Activated CD4-positive, alpha-beta T cell treated with anti-CD3 and anti-CD28 coated beads for 48 hours (primary cell): Measurements from ENCODE around the gene SERHL2.
"Not testable (repeated sequence)": the region's sequence is repeated elsewhere in the genome, so short reads cannot be mapped to it uniquely, and the experiment has no call there.

Source experiments
- DNase-seq: peaks from one replicate; pipeline ENCODE4 v3.0.0-alpha.2; 2020

SERHL2 gene

DNA sequence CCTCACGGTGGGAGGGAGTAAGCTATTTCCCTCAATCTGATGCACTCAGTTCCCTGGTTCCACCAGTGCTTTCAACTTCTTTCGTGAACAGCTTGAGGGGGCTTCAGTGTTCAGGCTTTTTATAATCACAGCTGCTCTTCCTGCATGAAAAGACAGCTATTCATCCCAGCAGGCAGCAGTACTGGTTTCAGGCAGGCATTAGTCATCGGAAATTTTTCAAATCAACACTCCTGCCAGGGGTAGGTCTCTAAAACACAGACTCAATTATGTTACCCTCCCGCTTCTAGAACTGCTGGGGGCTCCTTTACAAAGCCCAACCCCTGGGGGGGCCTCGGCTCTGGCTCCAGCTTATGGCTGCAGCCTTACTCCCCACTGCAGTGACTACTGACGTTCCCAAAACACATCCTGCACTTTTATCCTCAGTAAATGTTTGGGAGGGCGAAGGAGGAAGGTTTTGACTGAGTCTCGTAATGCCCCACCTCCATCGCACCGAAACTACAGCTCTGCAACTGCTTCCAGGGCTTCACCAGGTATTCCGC lies 55.1 kb downstream of the SERHL2 start:
- peak; percentile 27 for DNase-seq

DNA sequence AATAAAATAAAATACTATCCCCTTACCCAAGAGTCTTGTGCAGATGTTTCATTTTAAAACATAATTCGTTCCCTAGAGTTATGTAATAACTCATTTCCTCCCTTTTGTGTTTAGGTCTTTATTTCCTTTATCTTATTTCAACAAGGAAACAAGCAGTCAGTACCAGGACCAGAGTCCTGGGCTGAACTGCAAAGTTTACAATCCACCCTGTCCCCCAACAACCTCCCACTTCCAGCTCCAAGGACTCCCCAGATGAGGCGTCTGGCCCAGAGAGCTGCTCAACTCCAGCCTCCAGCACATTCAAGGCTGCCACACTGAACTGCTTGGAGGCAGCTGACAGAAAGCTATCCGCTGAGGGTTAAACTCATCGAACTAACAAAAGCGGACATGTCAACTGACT lies 56.4 kb downstream of the SERHL2 start:
- DNase-seq: no peak

DNA sequence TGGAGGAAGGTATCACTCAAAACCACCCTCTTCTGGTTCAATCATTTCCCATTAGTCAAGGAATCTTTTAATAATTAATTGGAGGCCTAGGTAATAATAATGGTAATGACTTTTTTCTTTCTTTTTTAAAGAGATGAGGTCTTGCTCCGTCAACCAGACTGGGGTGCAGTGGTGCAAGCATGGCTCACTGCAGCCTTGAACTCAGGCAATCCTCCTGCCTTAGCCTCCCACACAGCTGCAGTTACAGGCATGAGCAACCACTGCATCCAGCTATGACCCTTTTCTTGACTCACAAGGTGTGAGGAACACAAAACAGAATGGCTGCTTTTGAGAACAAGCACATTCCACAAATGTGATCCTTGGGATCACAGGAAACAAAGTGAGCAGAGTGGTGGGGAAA lies 57.3 kb downstream of the SERHL2 start:
- DNase-seq: peak; percentile 31

DNA sequence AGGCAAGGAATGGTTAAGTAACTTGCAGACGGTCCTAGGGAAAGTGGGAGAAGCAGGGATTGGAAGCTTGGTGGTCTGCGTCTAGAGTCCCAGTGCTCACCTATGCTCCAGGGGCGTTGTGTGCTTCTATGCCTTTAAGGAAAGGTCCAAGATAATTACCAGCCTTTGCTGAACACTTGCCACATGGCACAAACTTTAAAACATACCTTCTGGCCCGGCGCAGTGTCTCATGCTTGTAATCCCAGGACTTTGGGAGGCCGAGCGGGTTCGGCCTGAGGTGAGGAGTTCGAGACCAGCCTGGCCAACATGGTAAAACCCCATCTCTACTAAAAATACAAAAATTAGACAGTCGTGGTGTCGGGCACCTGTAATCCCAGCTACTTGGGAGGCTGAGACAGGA lies 58.6 kb downstream of the SERHL2 start:
- no peak for DNase-seq

DNA sequence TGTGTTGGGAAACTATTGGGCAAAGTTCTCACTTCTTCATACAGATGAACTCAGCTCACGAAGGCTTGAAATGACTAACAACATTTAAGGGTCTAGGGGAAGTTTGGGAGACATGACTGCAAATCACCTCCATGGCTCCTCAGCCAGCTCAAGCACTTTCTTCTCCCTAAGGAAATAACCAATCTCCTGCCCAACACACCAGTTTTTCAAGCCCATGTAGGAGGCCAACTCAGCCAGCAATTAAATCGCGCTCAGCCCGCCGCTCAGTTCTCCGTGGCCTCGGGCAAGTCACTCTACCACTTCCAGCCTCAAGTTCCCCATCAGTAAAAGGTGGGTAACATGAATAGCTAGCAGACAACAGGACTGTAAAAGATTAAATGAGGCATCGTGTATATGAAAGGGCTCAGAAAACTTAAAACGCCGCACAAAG lies 60.1 kb downstream of the SERHL2 start:
- peak; percentile 28 for DNase-seq

DNA sequence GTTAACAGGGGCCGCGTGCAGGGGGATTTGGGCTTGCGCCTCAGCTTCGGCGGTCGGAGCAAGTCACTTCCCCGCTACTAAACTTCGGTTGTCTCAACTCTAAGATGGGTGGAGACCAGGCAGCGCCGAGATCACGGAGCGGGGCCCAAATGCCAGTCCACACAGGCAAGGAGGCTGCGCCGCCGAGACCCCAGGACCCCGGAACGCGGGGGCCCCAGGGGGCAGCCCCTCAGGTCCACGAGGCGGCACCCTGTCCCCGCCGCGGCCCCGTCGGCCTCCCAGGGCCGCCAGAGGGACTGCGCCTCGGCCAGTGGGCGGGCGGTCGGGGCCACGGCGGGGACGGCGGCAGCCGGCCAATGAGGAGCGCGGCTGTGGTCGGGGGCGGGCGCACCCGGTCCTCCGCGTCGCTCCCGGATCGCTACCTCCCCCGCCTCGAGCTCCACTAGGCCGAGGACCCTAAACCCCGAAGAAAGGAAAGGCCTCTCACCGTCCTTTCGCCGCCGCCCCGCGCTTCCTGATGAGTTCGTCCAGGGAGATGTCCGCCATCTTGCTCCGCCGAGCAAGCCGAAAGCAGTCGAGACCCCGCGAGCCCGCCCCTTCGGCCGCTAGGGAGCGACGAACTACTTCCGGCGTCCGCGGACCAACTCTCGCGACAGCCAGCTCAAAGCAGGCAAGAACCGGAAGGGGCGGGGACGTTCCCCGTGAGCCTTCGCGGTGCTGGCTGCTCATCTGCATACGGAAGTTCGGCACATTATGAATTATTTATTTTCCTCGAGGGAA lies 60.7 kb downstream of the SERHL2 start, which contains the start of gene POLDIP3:
Gene POLDIP3 (minus strand): TSS at position 572 of the 780 bp plus-strand sequence. CDS start 26 bp downstream, at position 546.
- DNase-seq: peak; percentile 99

DNA sequence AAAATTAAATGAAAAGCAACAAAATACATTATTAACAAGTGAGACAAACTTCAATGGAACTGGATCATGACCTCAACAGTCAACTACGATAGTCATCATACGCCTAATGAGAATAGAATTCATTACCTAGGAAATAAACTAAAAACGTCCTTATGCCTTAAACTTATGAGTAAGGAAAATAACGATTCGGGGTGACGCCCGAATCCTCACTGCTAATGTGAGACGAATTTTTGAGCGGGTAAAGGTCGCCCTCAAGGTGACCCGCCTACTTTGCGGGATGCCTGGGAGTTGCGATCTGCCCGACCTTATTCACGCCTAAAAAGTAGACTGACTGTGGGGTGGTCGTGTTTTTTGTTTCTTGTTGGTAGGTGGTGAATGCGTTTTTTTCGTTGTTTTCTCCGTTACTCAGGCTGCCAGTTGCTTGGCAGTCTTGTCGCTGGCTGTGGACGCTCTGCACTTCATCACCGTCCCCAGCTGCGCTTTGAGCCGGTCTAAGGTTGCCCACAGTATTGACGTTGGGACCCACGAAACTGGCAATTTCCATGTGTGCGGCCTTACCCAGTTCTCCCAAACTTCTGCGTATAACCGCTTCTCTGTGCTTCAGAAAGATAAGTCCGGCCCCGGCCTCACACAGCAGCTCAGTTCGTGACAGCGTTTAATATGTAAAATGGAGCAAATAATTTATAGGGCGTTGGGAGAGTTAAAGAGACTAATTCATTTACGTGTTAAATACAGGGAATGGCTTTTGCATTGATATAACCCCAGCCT lies 61.5 kb downstream of the SERHL2 start:
- peak; percentile 94 for DNase-seq

DNA sequence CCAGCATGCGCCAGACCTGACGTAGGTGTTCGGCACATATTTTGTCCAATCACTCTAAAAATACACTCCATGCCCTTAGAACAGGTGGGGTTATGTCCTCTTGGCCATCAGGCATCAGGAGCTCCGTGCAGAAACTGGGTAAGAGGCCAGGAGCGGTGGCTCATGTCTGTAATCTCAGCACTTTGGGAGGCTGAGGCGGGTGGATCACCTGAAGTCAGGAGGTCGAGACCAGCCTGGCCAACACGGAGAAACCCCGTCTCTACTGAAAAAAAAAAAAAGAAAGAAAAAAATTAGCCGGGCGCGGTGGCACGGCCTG lies 62.1 kb downstream of the SERHL2 start:
- not testable (repeated sequence) for DNase-seq

DNA sequence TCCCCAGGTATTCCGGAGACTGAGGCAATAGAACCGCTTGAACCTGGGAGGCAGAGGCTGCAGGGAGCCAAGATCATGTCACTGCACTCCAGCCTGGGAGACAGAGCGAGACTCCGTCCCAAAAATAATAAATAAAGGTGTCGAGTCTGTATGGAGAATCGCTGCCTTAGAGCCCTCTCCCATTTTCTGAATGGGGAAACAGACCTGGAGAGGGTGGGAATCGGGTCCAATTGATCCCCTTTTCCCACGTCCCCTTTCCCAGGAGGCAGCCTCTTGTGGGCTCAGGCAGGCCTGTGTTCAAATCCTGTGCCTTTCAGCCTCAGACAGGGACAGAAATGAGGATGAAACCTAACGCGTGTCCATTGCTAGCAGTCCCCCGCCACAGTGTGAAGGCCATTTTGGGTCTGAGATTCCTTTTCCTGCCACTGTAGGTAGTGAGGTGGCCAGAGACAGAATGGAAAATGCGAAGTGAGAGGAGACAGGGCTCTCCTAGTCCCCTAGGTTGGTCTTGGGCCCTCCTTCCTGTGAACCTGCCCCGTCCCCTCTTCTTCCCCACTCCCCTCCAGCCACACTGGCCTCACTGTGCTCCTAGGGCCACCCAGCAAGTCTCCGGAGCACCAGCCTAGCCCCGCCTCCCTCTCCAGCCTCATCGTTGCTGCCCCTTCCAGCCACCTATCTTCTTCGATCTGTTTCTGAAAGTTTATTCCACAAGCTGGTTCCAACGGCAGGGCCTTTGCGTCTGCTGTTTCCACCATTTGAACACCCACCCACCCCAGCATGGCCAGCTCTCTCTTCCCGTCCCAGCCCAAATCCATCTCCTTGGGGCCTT lies 63.6 kb downstream of the SERHL2 start:
- DNase-seq: no peak

DNA sequence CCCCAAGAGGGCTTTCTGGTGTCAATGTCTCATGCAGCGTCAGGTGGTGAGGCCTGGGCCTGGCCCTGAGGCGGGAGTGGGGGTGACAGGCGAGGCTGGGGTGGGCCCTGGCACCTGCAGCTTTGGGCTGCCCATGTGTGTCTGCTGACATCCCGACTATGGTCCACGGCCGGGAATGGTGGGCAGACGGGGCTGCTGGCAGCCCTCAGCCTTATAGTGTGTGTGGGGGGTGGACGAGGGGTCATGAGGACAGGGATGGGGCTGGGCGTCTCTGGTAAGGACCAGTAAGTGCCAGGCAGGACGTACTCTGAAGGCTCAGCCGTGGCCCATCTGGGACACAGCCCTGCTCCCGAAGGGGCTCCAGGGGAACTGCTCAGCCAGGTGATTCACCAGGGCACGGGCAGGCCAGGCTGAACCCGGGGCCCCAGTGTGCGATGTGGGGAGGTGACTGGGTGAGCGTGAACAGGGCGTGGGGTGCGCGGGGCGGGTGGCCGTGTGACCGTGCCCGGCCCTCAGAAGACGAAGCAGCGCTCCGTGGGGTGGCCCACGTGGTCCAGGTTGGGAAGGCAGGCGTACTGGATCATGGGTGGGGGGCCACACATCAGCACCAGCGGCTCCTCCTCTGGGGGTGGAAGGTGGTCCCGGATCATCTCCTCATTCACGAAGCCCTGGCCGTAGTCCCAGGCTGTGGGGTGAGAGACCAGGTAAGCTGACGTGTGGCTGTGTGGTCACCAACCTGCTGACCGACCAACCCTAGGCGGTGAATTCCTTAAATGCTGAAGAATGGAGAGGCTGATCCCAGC lies 65.7 kb downstream of the SERHL2 start:
- no peak for DNase-seq

DNA sequence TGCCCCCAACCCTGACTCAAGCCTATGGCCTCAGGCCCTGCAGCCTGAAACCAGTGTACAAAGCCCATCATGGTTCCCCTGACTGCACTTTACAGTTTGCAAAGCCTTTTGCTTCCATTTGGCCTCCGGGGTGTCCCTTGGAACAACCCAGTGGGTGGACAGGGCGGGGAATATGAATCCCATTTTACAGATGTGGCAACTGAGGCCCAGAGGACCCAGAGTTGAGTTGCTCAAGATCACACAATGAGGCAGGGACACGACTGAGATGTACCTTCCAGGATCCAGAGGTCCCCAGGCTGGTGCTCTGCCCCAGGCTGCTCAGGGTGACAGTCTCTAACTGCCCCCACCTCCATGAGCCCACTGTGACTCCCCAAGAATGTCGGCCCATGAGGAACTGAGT lies 66.3 kb downstream of the SERHL2 start:
- no peak for DNase-seq

DNA sequence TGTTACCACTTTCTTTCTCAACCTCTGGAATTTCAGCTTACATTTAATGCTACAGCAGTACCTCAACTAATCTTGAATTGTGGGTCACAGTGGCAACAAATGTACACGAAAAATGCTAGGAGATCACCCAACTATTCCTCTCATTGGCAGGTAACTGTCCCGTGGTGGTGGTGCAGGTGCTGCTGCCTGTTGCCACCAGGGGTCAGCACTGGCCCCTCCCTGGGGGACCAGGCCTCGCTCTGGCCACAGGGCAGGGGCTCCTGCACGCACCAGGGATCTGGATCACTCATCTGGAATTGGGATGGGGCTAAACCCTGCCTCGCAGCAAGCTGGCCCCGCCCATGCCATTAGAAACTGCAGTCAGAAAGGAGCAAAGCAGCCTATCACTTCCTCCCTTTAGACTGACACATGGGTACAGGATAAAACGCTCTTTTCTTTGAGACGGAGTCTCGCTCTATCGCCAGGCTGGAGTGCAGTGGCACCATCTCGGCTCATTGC lies 67.8 kb downstream of the SERHL2 start:
- peak; percentile 66 for DNase-seq

DNA sequence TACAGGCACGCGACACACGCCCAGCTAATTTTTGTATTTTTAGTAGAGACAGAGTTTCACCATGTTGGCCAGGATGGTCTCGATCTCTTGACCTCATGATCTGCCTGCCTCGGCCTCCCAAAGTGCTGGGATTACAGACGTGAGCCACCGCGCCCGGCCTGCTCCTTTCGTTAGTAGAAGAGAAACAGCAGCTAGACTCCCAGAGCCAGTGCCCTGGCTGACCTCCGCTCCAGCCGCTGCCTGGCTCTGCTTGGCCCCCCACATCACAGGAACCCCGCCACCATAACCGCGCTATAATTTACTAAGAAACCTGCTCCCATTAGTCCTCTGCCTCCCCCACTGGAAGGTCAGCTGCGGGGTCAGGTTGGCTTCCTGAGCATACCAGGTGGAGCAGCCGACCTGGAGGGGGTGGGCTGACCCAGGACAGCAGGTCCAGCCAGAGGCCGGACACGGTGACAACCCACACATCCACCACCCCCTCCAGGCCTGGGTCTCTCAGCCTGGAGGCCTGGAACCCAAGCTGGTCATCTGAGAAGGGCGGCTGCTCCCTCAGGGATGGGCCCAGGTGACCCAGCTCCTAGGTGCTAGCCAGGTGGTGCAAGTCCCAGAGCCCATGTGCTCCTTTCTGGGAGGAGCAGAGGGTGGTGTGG lies 68.4 kb downstream of the SERHL2 start:
- no peak for DNase-seq

DNA sequence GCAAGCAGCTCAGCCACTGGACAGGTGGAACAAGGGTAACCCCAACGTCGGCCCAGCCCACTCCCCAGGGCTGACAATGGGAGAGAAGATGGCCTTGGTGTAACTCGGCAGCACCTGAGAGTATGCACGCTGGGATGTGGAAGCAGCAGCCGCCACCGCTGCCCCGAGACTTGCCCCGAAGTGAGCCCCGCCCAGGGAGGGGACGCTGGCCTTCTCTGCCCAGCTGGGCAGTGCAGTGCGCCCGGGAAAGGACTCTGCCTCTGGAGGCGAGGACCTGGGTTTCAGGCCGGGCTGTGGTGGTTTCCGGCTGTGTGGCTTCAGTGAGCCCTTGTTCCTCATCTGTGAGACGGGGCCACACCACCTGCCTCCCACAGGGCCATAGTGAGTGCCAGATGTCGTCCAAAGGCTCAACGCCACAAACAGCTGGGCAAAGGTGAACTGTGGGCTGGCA lies 69.6 kb downstream of the SERHL2 start:
- no peak for DNase-seq
